ENCODE results near the gene PEX10. TPM values are rescaled to one million over a fixed set of nuclear protein-coding genes. Genes with fewer than 3 reads are reported as not detected.

The PEX10 gene
- total and polyA plus RNA-seq, 10 of the 15 experiments (the other 5 are each of a cell fraction or from before 2014, with no cell fraction given) = 0.24 to 24.9 (median 16.8) TPM; not detected in 1

DNA sequence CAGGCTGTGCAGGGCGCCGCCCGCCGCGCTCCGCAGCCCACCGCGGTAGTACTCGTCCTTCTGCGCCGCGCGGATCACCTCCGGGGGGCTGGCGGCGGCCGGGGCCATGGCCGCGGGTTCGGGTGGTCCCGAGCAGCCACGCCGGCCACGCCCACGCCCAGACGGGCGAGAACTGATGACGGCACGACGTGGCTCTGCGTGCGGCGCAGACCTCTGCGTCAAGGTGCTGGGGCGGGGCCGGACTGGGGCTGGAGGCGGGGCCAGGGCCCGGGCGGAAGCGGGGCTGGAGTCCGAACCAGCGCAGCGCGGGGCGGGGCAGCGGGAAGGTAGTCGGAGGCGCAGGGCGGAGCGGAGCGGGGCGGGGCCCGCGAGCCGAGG is at the start of gene PEX10 (continued):
- TF ChIP-seq GABPA (IDR thresholded peaks at IDR 0.05; ENCODE audit: low read depth) (no peak), FOS (IDR thresholded peaks at IDR 0.05; ENCODE audit: borderline replicate concordance, extremely low read depth, insufficient read length) (no peak), IRF4 (IDR thresholded peaks at IDR 0.05; ENCODE audit: low read depth, low read length) (no peak), POLR2AphosphoS5 (IDR thresholded peaks at IDR 0.05; ENCODE audit: low read length) (no peak), SMARCA5 (IDR thresholded peaks at IDR 0.05) (peak; percentile 1; the same call in 1 of the 2 replicates), EZH2 (IDR thresholded peaks at IDR 0.05; ENCODE audit: borderline replicate concordance, control insufficient read depth, low read depth, low read length) (no peak), CEBPB (IDR thresholded peaks at IDR 0.05; ENCODE audit: borderline replicate concordance in 1 of 2, low read depth in 2 of 2, low read length in 2 of 2) (no peak), CHD1 (IDR thresholded peaks at IDR 0.05; ENCODE audit: low read depth, low read length) (no peak), EED (IDR thresholded peaks at IDR 0.05; ENCODE audit: low read depth) (no peak)
- TF ChIP-seq, protein P1, sequence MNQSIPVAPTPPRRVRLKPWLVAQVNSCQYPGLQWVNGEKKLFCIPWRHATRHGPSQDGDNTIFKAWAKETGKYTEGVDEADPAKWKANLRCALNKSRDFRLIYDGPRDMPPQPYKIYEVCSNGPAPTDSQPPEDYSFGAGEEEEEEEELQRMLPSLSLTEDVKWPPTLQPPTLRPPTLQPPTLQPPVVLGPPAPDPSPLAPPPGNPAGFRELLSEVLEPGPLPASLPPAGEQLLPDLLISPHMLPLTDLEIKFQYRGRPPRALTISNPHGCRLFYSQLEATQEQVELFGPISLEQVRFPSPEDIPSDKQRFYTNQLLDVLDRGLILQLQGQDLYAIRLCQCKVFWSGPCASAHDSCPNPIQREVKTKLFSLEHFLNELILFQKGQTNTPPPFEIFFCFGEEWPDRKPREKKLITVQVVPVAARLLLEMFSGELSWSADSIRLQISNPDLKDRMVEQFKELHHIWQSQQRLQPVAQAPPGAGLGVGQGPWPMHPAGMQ (IDR thresholded peaks at IDR 0.05; ENCODE audit: borderline replicate concordance) = no peak
- TF ChIP-seq, protein P2, sequence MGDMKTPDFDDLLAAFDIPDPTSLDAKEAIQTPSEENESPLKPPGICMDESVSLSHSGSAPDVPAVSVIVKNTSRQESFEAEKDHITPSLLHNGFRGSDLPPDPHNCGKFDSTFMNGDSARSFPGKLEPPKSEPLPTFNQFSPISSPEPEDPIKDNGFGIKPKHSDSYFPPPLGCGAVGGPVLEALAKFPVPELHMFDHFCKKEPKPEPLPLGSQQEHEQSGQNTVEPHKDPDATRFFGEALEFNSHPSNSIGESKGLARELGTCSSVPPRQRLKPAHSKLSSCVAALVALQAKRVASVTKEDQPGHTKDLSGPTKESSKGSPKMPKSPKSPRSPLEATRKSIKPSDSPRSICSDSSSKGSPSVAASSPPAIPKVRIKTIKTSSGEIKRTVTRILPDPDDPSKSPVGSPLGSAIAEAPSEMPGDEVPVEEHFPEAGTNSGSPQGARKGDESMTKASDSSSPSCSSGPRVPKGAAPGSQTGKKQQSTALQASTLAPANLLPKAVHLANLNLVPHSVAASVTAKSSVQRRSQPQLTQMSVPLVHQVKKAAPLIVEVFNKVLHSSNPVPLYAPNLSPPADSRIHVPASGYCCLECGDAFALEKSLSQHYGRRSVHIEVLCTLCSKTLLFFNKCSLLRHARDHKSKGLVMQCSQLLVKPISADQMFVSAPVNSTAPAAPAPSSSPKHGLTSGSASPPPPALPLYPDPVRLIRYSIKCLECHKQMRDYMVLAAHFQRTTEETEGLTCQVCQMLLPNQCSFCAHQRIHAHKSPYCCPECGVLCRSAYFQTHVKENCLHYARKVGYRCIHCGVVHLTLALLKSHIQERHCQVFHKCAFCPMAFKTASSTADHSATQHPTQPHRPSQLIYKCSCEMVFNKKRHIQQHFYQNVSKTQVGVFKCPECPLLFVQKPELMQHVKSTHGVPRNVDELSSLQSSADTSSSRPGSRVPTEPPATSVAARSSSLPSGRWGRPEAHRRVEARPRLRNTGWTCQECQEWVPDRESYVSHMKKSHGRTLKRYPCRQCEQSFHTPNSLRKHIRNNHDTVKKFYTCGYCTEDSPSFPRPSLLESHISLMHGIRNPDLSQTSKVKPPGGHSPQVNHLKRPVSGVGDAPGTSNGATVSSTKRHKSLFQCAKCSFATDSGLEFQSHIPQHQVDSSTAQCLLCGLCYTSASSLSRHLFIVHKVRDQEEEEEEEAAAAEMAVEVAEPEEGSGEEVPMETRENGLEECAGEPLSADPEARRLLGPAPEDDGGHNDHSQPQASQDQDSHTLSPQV (IDR thresholded peaks at IDR 0.05) = no peak
- TF ChIP-seq, protein P3, sequence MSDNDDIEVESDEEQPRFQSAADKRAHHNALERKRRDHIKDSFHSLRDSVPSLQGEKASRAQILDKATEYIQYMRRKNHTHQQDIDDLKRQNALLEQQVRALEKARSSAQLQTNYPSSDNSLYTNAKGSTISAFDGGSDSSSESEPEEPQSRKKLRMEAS (IDR thresholded peaks at IDR 0.05; ENCODE audit: low read depth, low read length) = peak; percentile 79
